Colonic mucosa (tissue), 4 donors: Measurements from ENCODE around the gene P4HB. TPM values are rescaled to one million over a fixed set of nuclear protein-coding genes. Genes with fewer than 3 reads are reported as not detected.
A peak's percentile ranks its signal among the peaks of the same experiment; 100 is the strongest.

Experiments used
- DNase-seq: peaks from one replicate; pipeline ENCODE4 v3.0.0-alpha.2; 2020
- H3K27ac ChIP-seq: fragments of 200-600 bp; one replicate; pipeline ENCODE4 v1.8.0; 2021
- H3K27me3 ChIP-seq: fragments of 200-600 bp; one replicate; pipeline ENCODE4 v1.8.0; 2021
- H3K36me3 ChIP-seq: fragments of 200-600 bp; one replicate; pipeline ENCODE4 v1.8.0; 2021
- H3K4me1 ChIP-seq: fragments of 200-600 bp; one replicate; pipeline ENCODE4 v1.8.0; 2021; ENCODE audit warnings: mild to moderate bottlenecking
- H3K4me3 ChIP-seq: fragments of 200-600 bp; one replicate; pipeline ENCODE4 v1.8.0; 2021
- H3K9ac ChIP-seq, 2 donors: one replicate each; pipeline ENCODE4 v1.7.0; 2013; ENCODE audit warnings: control low read depth in 2 of 2, low read depth in 2 of 2, low read length in 2 of 2
- H3K9me3 ChIP-seq: fragments of 200-600 bp; one replicate; pipeline ENCODE4 v1.8.0; 2021
- intact Hi-C: fragments of 100-400 bp; cut with DNase I; formaldehyde crosslinking; loops from one replicate; pipeline ENCODE4 v1.14.1; 2022
- total RNA-seq, 2 donors: library from RNA; stranded (reverse); fragmentation: NEBNext Ultra II Directional in 1 of 2; extraction: Animal tissue kit (Norgen Biotek cat#: 25700) in 1 of 2; gene quantifications; one replicate each; pipeline ENCODE4 v1.2.1, GENCODE V29; 2021
- TF ChIP-seq, protein P1 (sequence below): fragments of 200-600 bp; IDR thresholded peaks from one replicate; pipeline ENCODE4 v1.8.0; 2022; ENCODE audit warnings: antibody characterized with exemption, mild to moderate bottlenecking
- donor health status: healthy.
- donor health status: DM: no; HTN: no; CAD: no.
- donor health status: DM: no; HTN: no; CAD: no.

Gene P4HB
- total RNA-seq, 2 donors from 2014 or later, result 719 to 1,051 TPM

DNA sequence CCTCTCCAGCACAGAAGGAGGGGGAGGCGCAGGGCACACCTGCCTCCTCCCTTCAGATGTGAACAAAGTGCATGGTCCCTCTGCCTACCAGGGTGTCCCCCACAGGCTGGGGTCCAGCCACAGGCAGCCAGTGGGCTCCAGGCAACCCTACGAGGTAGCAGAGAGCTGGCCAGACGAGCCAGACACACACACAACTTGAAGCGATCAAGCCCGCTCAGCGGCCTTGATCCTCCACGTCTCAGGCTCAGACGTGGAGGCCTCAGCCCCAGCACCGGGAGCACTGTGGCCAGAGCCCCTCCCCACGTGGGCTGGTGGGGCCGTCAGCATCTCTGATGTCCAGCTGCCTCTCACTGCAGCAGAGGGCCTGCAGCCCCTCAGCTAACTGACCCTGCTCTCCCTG, 35.7 kb downstream of the P4HB start:
- Histone ChIP-seq H3K9me3 (no peaks in the 10 kb centered on the region), H3K4me1 (peaks cover 14% of the 10 kb centered on the region), H3K27me3 (no peaks in the 10 kb centered on the region), H3K9ac (no peak overlapping the region), H3K27ac (no peak overlapping the region), H3K36me3 (no peaks in the 10 kb centered on the region), H3K4me3 (no peak overlapping the region)
- TF ChIP-seq, protein P1, sequence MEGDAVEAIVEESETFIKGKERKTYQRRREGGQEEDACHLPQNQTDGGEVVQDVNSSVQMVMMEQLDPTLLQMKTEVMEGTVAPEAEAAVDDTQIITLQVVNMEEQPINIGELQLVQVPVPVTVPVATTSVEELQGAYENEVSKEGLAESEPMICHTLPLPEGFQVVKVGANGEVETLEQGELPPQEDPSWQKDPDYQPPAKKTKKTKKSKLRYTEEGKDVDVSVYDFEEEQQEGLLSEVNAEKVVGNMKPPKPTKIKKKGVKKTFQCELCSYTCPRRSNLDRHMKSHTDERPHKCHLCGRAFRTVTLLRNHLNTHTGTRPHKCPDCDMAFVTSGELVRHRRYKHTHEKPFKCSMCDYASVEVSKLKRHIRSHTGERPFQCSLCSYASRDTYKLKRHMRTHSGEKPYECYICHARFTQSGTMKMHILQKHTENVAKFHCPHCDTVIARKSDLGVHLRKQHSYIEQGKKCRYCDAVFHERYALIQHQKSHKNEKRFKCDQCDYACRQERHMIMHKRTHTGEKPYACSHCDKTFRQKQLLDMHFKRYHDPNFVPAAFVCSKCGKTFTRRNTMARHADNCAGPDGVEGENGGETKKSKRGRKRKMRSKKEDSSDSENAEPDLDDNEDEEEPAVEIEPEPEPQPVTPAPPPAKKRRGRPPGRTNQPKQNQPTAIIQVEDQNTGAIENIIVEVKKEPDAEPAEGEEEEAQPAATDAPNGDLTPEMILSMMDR, result no peak
- no peak for DNase-seq
- intact Hi-C loops, result no loop called here

DNA sequence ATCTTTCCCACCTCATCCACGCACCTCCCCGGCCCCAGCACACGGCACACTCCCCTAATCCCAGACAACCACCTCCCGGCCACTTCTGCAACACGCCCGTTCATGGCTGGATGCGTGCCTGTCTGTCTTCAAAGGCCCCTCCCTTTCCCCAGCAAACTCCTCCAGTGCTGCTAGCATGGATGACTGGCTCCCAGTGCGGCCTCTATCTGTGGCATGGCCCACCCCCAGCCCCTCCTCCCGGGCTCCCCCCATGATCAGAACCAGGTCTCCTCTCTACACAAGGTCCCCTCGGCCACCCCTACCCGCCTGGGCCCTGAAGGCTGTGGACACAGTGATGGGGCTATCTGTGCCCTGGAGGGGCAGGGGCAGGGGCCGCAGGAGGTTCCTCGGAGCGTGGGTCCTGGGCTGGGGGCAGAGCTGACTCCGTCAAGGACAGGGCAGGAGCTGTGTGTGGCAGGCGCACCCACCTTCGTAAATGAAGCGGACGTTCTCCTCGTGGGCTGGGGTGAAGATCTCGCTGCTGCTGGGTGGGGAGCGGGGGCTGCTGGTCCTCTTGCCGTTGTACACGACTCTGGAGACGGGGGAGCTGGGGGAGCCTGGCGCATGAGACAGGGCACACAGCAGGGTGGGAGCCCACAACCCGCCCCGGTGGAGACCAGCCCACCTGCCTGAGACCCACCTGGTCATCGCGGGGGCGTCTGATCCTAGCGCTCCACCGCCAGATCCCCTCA, 36.4 kb downstream of the P4HB start:
- Histone ChIP-seq H3K9ac (no peak overlapping the region), H3K27me3 (no peaks in the 10 kb centered on the region), H3K27ac (no peak overlapping the region), H3K9me3 (no peaks in the 10 kb centered on the region), H3K36me3 (no peaks in the 10 kb centered on the region), H3K4me1 (peaks cover 14% of the 10 kb centered on the region), H3K4me3 (no peak overlapping the region)
- DNase-seq, result no peak
- TF ChIP-seq, protein P1, result no peak
- intact Hi-C loops, result no loop called here

DNA sequence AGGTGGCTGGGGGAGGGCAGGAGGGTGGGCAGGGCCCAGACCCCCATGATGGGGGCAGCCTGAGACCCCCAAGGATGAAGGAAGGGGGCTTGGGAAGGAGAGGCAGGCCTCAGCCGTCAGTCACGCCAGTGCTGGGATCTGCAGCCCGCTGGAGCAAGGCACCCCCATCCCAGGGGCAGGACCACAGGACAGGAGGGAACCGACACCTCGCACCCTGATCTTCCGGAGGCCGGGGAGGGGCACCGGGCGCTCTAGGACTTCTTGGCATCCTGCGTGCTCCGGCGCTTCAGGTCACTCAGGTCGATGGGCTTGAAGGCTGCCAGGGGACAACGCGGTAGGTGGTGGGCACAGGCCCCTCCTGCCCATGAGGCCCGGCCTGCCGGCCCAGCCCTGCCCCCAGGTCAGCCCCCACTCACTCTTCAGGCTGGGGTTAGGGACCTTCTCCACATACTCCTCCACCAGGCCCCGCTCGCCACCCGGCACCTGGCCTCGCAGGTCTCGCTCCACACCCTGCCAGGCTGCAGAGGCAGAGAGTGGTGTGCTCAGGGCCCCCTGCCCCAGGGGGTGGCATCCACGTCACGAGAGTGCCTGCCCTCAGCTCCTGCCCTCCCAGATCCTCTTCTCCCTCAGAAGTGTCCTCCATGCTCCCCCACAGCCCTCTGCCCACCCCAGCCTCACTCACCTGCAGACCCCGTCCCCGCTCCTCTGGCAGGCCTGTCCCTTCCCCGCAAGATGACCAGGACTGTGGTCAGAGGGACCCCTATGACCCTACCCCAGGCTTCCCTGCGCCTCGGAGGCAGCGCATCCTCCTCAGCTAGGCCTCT, 37.1 kb downstream of the P4HB start:
- no peak overlapping the region for H3K27ac ChIP-seq
- no peaks in the 10 kb centered on the region for H3K27me3 ChIP-seq
- no peaks in the 10 kb centered on the region for H3K9me3 ChIP-seq
- no peak overlapping the region for H3K4me3 ChIP-seq
- TF ChIP-seq, protein P1, result no peak
- peak overlapping the region; percentile 74 to 81 for H3K9ac ChIP-seq
- intact Hi-C loops, result no loop called here
- no peak for DNase-seq
- no peaks in the 10 kb centered on the region for H3K36me3 ChIP-seq
- peaks cover 14% of the 10 kb centered on the region for H3K4me1 ChIP-seq

DNA sequence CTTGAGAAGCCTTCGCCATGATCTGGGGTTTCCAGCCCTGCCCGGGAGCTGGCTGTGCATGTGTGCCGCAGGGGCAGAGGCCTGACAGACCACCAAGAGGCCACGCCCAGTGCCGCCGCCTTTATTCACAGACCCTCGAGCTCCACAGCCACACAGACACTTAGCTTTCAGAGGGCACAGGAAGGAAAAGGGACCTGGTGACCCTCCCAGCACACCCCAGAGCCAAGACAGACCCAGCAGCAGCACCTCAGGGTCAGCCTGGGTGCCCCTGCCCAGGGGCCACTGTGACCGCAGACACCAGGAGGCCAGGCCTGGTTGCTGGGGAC, 38.1 kb downstream of the P4HB start:
- peak overlapping the region; percentile 74 to 81 for H3K9ac ChIP-seq
- peak overlapping the region; percentile 76 for H3K27ac ChIP-seq

DNA sequence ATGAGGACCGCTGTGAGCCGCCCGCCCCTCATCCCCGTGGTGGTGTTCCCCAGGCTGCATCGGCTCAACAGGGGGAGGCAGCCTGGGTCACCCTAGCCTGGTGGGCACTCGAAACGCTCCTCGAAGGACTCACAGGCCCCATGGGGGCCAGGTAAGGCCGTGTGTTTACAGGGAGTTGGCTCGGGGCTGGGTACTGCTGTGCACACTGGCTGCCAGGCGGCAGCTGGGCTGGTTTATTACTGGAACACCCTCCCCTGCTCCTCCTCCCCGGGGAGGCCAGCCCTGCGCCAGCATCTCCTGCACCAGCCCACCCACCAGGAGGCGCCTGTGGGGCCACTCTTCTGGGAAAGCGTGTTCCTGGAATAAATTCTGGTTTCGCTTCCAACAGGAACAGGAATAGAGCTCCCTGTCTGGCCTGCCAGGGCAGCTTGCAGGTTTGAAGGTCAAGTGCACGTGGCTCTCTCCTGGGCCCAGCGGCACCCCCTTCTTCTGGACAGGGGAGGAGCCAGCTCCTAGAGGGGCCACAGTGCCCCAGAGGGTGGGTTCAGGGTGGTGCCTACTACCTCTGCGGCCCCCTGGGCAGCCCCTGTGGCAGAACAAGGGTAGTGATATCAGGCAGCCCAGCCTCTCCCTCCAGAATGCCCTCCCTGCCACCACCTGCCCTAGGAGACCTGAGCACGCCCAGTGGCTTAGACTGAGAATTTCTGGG, 38.6 kb downstream of the P4HB start:
- Histone ChIP-seq H3K9me3 (no peaks in the 10 kb centered on the region), H3K27ac (peak overlapping the region; percentile 76), H3K4me3 (no peak overlapping the region), H3K9ac (peak overlapping the region; percentile 74 to 81), H3K36me3 (no peaks in the 10 kb centered on the region), H3K27me3 (no peaks in the 10 kb centered on the region), H3K4me1 (peaks cover 14% of the 10 kb centered on the region)
- TF ChIP-seq, protein P1, result peak; percentile 68
- intact Hi-C loops, result no loop called here
- DNase-seq, result peak; percentile 97

More for the DNA sequence above, 38.1 kb downstream of the P4HB start:
- TF ChIP-seq, protein P1, result no peak
- no peaks in the 10 kb centered on the region for H3K27me3 ChIP-seq
- peaks cover 14% of the 10 kb centered on the region for H3K4me1 ChIP-seq
- no peak for DNase-seq
- H3K36me3 ChIP-seq, result no peaks in the 10 kb centered on the region
- intact Hi-C loops, result no loop called here
- H3K4me3 ChIP-seq, result no peak overlapping the region
- no peaks in the 10 kb centered on the region for H3K9me3 ChIP-seq
